ENCODE measurements around the gene OPN5.

DNA sequence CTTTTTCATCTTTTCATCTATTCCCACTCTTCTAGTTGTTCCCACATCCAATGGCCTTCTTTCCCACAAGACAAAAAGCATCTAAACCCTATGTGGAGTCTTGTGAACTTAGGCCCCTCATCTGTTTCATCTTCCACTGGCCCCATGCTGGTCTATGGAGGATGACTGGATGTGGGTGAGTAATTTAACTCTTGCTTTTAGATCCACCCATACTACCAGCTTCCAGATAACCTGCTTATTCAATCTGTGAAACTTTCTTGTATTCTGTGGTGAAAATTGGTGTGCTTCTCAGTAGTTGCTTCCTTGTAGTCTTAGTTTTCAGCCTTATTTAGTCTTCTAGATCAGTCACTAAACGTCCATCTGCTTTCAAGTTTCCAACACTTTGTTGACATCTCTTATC is 64.9 kb downstream of the OPN5 start:
- no peak for TF ChIP-seq CTCF (IDR thresholded peaks at IDR 0.05)
- TF ChIP-seq POLR2A (IDR thresholded peaks at IDR 0.05), result no peak

All from adrenal gland (tissue), 5 donors.